Suppressor macrophage (primary cell): ENCODE measurements around the gene PPP1R12B.
A peak's percentile ranks its signal among the peaks of the same experiment; 100 is the strongest.
"Not testable (repeated sequence)": the region's sequence is repeated elsewhere in the genome, so short reads cannot be mapped to it uniquely, and the experiment has no call there.

Experiments used
- DNase-seq, 4 experiments: peaks; one replicate each; pipeline ENCODE4 v3.0.0-alpha.2; 2020 to 2022

Gene PPP1R12B

DNA sequence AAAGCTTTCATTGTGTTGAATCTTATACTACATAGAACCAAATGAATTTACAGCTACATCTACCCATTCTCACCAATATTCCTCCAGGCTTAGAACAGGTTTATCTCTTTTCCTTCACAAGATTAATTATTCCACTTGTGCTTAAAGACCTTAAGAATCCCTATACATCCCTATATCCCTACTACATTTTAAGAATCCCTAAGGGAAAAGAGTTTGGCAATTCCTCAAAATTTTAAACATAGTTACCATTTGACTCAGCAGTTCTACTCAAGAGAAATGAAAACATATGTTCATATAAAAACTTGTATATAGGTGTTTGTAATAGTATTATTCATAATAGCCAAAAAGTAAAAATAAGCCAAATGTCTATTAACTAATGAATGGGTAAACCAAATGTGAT lies 140.6 kb downstream of the PPP1R12B start:
- DNase-seq = not testable (repeated sequence)

- not testable (repeated sequence) for DNase-seq
Observed at GRCh38 chr1:202493112-202493511, 144.6 kb downstream of the PPP1R12B start.

DNA sequence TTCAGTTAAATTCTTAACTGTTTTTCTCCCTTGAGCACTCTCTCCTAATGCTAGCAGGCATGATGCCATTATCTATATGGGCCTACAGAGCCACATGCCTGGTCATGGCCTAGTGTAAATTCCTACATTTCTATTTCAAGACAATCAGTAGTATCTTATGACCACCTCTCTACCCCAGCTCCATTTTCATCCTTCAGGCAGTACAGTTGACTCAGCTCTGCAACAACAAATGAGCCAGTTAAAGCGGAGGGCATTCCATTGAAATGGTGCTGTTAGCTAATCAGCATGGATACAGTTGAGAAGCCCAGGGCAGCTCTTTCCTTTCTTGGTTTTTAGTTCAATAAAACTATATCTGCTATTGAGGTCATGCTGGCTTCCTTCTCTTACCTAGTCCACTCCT lies 150.0 kb downstream of the PPP1R12B start:
- DNase-seq = no peak

- not testable (repeated sequence) for DNase-seq
Observed at GRCh38 chr1:202499997-202500396, 151.5 kb downstream of the PPP1R12B start.

DNA sequence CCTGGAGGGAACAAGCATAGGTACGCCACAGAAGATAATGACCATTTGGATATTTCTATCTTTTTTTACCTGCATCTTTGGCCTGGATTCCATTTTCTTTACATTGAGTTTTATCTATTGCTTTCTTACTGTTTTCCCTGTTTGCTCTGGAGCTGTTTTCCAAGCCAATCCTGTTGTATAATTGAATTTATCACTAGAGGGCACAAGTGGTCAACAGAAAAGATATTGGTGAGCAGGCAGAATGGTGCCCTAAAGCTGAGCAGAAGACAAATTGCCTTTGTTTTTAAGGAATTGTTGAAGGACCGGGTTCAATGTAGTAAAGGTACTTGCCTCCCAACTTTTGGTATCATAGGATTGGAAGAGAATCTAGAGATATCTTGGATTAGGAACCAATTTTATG lies 152.8 kb downstream of the PPP1R12B start:
- peak in 3 of 4 experiments; percentile 42 to 50 (median 47) for DNase-seq

DNA sequence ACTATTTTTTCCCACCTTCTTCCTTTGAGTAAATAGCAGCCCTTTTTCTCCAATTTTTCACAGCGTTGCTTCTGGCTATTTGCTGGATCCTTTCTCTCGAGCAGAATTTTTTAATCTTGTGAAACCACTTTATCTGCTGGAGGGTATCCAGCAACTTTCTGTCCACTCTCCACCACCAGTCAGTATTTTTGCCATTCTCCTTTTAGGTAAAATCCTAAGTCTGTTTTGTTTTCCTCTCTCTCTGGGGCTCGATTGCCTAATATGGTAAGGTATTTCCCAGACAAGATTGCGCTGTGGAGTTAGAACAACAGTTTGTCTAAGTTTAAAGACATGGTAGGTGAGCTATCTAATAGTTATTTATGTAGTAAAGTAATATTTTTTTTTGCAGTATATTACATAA lies 156.9 kb downstream of the PPP1R12B start:
- DNase-seq = no peak

DNA sequence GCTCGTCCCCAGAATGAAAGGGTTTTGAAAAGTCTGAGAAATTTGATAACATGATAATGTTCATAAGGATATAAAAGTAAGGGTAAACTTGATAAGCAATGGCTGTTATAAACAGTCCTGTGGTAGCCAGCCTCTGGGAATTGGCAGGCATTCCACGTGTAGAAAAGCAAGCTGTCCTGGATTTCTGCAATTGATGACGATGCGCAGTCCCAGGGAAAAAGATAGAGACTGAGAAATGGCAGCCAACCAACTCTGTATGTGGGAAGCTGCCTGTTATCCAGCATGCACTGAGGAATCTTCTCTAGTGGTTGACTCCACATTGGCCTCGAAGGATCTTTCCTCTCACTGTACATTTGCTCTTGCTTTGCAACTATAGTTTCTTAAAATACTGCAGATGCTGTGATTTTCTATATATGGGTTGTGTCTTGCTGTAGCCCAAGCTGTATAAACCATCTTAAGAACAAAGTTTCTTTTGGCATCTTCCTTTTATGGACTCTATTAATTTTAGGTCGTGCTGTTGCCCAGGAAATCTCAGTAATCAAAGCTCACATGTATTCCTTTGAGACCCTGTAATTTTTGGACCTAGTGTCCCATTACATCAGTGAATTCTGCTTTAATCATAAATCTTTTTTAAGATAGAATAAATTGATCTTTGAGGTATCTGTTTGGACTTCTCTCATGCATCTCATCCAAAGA lies 157.5 kb downstream of the PPP1R12B start:
- DNase-seq = not testable (repeated sequence)

- not testable (repeated sequence) for DNase-seq
Observed at GRCh38 chr1:202508863-202509262, 160.4 kb downstream of the PPP1R12B start.

GRCh38 chr1:202513875-202514274 lies 165.4 kb downstream of the PPP1R12B start:
- peak in 2 of 4 experiments; percentile 30 to 32 for DNase-seq

DNA sequence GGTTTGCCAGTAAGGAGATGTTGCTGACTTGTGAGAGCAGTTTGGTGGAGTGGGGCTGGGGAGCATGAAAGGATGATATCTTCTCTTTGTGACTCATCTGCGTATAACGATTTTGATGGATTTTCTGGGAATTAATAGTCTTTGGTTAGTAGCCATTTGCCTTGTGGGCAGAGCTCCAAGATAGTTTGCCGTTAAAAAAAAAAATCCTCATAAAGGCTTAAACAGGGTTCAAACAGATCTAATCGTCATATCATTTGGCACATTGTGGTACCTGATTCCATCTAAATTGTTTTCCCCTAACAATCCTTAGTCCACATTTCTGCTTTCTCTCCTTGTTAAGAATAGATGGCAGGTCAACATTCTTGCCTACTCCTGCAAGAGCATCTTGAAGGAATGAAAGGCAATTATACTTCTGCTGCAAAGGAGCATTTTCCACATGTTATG lies 168.0 kb downstream of the PPP1R12B start:
- no peak for DNase-seq

DNA sequence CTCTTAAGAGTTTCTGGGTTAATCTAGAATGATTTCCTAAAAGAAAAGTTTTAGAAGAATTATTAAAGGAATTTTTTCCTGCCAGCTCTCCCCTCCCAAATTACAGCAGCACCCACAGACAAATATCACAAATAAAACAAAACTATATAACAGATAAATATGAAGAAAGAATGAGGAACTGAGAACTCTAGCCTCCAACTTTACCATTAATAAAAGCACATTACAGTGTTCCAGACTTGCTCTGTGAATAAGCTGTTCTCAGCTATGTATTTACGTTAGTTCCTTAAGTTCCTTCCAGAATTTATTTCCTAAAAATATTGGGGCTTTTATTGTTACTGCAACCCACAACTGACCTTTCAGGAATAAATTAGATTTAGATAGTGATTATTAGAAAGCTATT lies 168.6 kb downstream of the PPP1R12B start:
- peak in 2 of 4 experiments; percentile 8 to 25 for DNase-seq

GRCh38 chr1:202518180-202518579 lies 169.7 kb downstream of the PPP1R12B start:
- DNase-seq = not testable (repeated sequence)

GRCh38 chr1:202518905-202519304 lies 170.4 kb downstream of the PPP1R12B start:
- not testable (repeated sequence) for DNase-seq

DNA sequence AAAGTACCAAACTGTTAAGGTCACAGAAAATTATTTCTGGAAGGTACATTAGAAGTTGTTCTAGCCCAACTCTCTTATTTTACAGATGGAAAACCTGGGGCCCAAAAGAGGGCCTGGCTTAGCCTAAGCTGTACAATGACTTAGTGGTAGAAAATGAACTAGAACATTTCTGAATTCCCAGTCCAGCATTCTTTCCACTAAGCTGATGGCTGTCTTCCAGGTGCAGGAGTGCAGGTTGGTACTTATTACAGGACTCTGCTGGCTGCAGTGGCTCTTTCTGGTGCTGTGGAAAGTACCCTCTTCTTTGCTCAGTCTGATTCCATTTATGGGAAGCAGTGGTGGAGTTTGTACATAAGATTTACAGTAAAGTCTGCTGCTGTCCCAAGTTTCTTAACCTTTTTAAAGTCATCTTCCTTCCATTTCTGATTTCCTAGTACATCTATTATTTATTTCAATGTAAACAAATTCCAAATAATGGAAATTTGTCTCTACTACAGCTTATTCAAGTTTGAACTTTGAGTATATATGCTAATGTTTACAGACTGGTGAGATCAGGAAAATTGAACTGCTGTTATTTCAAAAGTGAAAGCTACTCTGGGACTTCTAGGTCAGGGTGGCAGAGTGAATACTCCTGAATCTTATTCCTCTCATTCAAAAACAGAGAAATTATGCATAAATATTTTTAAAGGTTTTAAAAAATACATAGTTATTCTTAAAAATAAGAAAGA lies 171.8 kb downstream of the PPP1R12B start:
- not testable (repeated sequence) for DNase-seq

- not testable (repeated sequence) for DNase-seq
Observed at GRCh38 chr1:202520857-202521216, 172.3 kb downstream of the PPP1R12B start.

GRCh38 chr1:202521484-202521883 lies 173.0 kb downstream of the PPP1R12B start:
- not testable (repeated sequence) for DNase-seq

DNA sequence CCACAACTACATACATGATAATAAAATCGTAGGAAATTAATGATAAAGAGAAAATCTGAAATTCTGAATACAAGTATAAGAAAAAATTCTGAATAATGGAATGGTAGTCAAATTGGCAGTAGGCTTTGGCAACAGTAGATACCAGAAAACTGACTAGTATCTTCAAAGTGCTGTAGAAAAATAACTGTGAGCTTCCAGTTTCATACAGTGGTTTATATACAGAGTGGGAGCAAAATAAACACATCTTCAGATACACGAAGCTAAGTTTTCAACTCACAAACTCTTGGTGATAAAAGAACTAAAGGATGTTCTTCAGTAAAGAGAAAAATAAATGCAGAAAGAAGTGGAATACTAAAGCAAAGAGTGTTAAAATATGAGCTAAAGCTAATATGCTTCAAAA lies 173.4 kb downstream of the PPP1R12B start:
- DNase-seq = no peak

- peak in 3 of 4 experiments; percentile 7 to 24 (median 18) for DNase-seq
Observed at GRCh38 chr1:202526056-202526455, 177.6 kb downstream of the PPP1R12B start.

GRCh38 chr1:202528096-202528722 lies 179.7 kb downstream of the PPP1R12B start:
- DNase-seq = not testable (repeated sequence)

DNA sequence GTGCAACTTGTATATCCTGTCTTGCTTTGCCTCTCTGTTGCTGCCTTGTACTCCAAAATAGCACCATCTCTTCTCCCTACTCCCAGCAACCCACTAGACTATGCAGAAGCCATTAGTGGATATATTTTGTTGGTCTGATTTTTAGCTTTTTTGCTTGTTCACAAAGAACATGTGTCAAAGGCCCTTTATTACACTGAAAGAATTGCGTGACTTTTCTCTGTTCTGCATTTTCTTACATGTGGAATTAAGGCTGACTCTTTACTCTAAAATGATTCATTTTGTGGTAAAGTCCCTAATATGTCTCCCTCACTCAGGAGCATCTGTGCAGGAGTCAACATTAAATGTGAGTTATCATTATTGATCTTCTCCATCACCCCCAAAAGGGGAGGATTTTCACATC lies 182.2 kb downstream of the PPP1R12B start:
- DNase-seq = peak in 2 of 4 experiments; percentile 53 to 63

DNA sequence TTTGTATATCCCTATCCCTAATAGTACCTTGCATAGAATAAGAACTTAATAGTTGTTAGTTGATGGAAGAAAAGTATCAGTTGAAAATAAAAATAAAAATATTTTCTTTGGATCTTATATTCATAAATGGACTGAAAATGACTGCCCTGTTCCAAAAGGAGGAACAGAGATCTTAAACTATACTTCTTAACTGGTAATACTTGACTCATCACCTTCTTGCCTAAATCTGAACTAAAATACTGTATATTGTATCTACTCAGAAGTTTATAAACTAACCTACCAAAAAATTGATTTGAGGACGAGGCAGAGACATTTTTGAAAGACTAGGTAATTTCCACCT lies 182.9 kb downstream of the PPP1R12B start:
- DNase-seq = peak in 2 of 4 experiments; percentile 34 to 41

GRCh38 chr1:202531812-202532616 lies 183.5 kb downstream of the PPP1R12B start:
- peak in 1 of 4 experiments; percentile 29 for DNase-seq

- peak; percentile 32 to 70 (median 53) for DNase-seq
Observed at GRCh38 chr1:202539166-202539574, 190.7 kb downstream of the PPP1R12B start.
